ENCODE measurements around the gene FAM193B.

GRCh38 chr5:177552839-177553455, 1.4 kb downstream of the FAM193B start:
- TF ChIP-seq POLR2AphosphoS5 (IDR thresholded peaks at IDR 0.05) (no peak), CTCF (IDR thresholded peaks at IDR 0.05) (no peak), POLR2A (IDR thresholded peaks at IDR 0.05) (no peak)
